ENCODE results near the gene GLP1R. TPM values are rescaled to one million over a fixed set of nuclear protein-coding genes. Genes with fewer than 3 reads are reported as not detected.
A peak's percentile ranks its signal among the peaks of the same experiment; 100 is the strongest.

Gene GLP1R
- total and polyA plus RNA-seq, 8 donors = 3.4 to 9.7 (median 5.7) TPM

DNA sequence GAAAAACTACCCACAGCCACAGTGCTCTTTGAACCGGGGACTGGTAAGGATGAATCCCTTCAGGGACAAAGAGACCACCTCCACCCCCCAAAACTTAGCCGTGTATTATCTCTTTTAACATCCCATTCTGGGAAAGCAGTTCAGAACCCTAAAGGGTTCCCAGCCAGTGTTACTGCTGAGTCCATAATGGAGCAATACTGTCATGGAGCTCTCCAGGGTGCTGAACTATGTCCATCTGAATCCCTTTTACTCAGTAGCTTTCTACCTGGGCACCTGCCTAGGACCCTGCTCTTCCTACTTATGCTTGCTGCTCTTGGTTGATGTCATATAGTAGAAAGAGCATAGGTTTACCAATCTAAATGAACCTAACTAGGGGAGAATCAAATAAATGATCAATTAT, 88.7 kb downstream of the GLP1R start:
- ATAC-seq = peak in 3 of 4 donors; percentile 49 to 81 (median 67)
- TF ChIP-seq, protein P1, sequence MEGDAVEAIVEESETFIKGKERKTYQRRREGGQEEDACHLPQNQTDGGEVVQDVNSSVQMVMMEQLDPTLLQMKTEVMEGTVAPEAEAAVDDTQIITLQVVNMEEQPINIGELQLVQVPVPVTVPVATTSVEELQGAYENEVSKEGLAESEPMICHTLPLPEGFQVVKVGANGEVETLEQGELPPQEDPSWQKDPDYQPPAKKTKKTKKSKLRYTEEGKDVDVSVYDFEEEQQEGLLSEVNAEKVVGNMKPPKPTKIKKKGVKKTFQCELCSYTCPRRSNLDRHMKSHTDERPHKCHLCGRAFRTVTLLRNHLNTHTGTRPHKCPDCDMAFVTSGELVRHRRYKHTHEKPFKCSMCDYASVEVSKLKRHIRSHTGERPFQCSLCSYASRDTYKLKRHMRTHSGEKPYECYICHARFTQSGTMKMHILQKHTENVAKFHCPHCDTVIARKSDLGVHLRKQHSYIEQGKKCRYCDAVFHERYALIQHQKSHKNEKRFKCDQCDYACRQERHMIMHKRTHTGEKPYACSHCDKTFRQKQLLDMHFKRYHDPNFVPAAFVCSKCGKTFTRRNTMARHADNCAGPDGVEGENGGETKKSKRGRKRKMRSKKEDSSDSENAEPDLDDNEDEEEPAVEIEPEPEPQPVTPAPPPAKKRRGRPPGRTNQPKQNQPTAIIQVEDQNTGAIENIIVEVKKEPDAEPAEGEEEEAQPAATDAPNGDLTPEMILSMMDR (IDR thresholded peaks at IDR 0.05) = no peak
- 20 to 21% methylated on average over 2 of the region's 2 CpGs for WGBS, 2 donors

More for the DNA sequence above, 88.7 kb downstream of the GLP1R start:
- Histone ChIP-seq H3K27ac (no peak overlapping the region), H3K27me3 (no peaks in the 10 kb centered on the region), H3K4me1 (no peaks in the 10 kb centered on the region), H3K36me3 (no peaks in the 10 kb centered on the region), H3K9me3 (no peaks in the 10 kb centered on the region), H3K4me3 (no peak overlapping the region)
- DNase-seq (peak in 3 of 6 donors; percentile 13 to 40 (median 39)), FAIRE-seq (no peak)
- intact Hi-C loops (cut with DNase I) = no loop called here

Other genes starting within 250 kb of the GLP1R start
- 10 to 100 TPM in 1 of 6 donors, 1 to 10 TPM in 5; 5.8 to 10.0 (median 7.5) TPM for gene SAYSD1, start 66.4 kb downstream of the GLP1R start, total RNA-seq
- 10 to 100 TPM in 1 of 2 donors, 1 to 10 TPM in 1; 10.0 to 12.4 TPM for gene SAYSD1, start 66.4 kb downstream of the GLP1R start, polyA plus RNA-seq
- gene KCNK5, start 180.7 kb downstream of the GLP1R start, total RNA-seq = 10 to 100 TPM; 10.8 to 32.4 (median 18.7) TPM
- gene KCNK5, start 180.7 kb downstream of the GLP1R start, polyA plus RNA-seq = 10 to 100 TPM; 20.5 to 30.8 TPM